K562 (cell line): ENCODE results near the gene FAM110D. TPM values are rescaled to one million over a fixed set of nuclear protein-coding genes. Genes with fewer than 3 reads are reported as not detected.

Experiments used
- ATAC-seq: fragments of 200-7000 bp; cut with Tn5 transposase; 3 replicates; pipeline ENCODE4 v1.9.1; 2020; ENCODE audit warnings: moderate library complexity
- BruUV-seq: library from RNA; stranded (reverse); fragments of 400-500 nt; replicated peaks from 2 replicates; lab custom pipeline; 2021; lab: Mats Ljungman, UMichigan
- CTCF ChIA-PET: fragments of 300-600 bp; formaldehyde crosslinking; extraction: SDS; loops from one replicate; lab custom pipeline; 2021; ENCODE audit warnings: low intra/inter-chr PET ratio; lab: Yijun Ruan, JAX
- POLR2A ChIA-PET: fragments of 300-600, 350-650 bp; sonication (Branson Sonifier 250); formaldehyde crosslinking; extraction: SDS; loops from one replicate; lab custom pipeline; 2021; ENCODE audit warnings: antibody characterized with exemption, inconsistent platforms; lab: Yijun Ruan, JAX
- DNase-seq, 4 experiments: peaks; one replicate each; pipeline versions ENCODE4 v3.0.0 to v3.0.0-alpha.2; 2011 to 2018; ENCODE audit warnings: low spot score in 3 of 4, mixed read lengths in 3 of 4; ENCODE audit errors: extremely low read depth in 1 of 4
- FAIRE-seq: peaks from 2 replicates; lab custom pipeline; 2011; peaks lifted over from hg19 to GRCh38; lab: Jason Lieb, UNC
- H2AFZ ChIP-seq: 2 replicates; pipeline ENCODE4 v1.6.0; 2011; ENCODE audit warnings: low read depth, low read length, control low read depth, inconsistent platforms
- H3K27ac ChIP-seq: fragments of 200-600 bp; 3 replicates; pipeline ENCODE4 v1.8.0; 2011; ENCODE audit warnings: low read depth, mild to moderate bottlenecking, control low read depth, inconsistent platforms, low read length, moderate library complexity, mixed read lengths; ENCODE audit errors: extremely low read depth
- H3K27me3 ChIP-seq, 2 experiments: fragments of 300-600 bp in 1 of 2; 2 replicates in 1 of 2; 3 replicates in 1 of 2; pipeline versions ENCODE4 v1.6.0 to v1.8.0; 2011; ENCODE audit warnings: inconsistent platforms in 2 of 2, low read length in 2 of 2, mild to moderate bottlenecking in 1 of 2, mixed read lengths in 1 of 2, moderate library complexity in 1 of 2; ENCODE audit not compliant: control insufficient read depth in 2 of 2, insufficient read depth in 2 of 2
- H3K36me3 ChIP-seq: fragments of 300-600 bp; 3 replicates; pipeline ENCODE4 v1.8.0; 2011; ENCODE audit warnings: mild to moderate bottlenecking, low read length, inconsistent platforms; ENCODE audit not compliant: control insufficient read depth, insufficient read depth
- H3K4me1 ChIP-seq, 2 experiments: fragments of 200-600 bp in 1 of 2; replicated peaks in 1 of 2; 2 replicates in 1 of 2; 3 replicates in 1 of 2; pipeline versions ENCODE4 v1.5.1 to v1.8.0; 2011; ENCODE audit warnings: inconsistent platforms in 2 of 2, low read length in 2 of 2, mild to moderate bottlenecking in 1 of 2, mixed read lengths in 1 of 2, moderate library complexity in 1 of 2; ENCODE audit not compliant: control insufficient read depth in 2 of 2, insufficient read depth in 2 of 2
- H3K4me2 ChIP-seq: 2 replicates; pipeline ENCODE4 v1.6.1; 2011; ENCODE audit warnings: low read length, control low read depth, inconsistent platforms, mixed read lengths; ENCODE audit not compliant: insufficient read depth
- H3K4me3 ChIP-seq: fragments of 200-600 bp; sonication (generic), shearing (Covaris generic); 2 replicates; pipeline ENCODE4 v1.5.1; 2016; ENCODE audit warnings: control low read depth, inconsistent platforms
- H3K79me2 ChIP-seq: fragments of 200-600 bp; 3 replicates; pipeline ENCODE4 v1.8.0; 2011; ENCODE audit warnings: low read length, inconsistent platforms; ENCODE audit not compliant: control insufficient read depth, insufficient read depth
- H3K9ac ChIP-seq, 2 experiments: 2 replicates each; pipeline versions ENCODE4 v1.6.0 to v1.6.1; 2011; ENCODE audit warnings: low read depth in 2 of 2, low read length in 2 of 2, control low read depth in 1 of 2, inconsistent platforms in 1 of 2, mild to moderate bottlenecking in 1 of 2, mixed read lengths in 1 of 2; ENCODE audit not compliant: insufficient read depth in 1 of 2
- H3K9me1 ChIP-seq: one replicate; pipeline ENCODE4 v1.6.0; 2011; ENCODE audit warnings: inconsistent platforms, mild to moderate bottlenecking, low read length, moderate library complexity; ENCODE audit not compliant: control insufficient read depth, insufficient read depth
- H3K9me3 ChIP-seq: replicated peaks from 2 replicates; pipeline ENCODE4 v1.5.1; 2011; ENCODE audit warnings: low read depth, low read length, inconsistent platforms; ENCODE audit not compliant: control insufficient read depth, insufficient read depth
- H4K20me1 ChIP-seq: replicated peaks from 2 replicates; pipeline ENCODE4 v1.6.1; 2011; ENCODE audit warnings: low read length, inconsistent platforms, mixed read lengths; ENCODE audit not compliant: control insufficient read depth, insufficient read depth
- AFF1 ChIP-seq, 2 experiments: fragments of 450-650 bp; IDR thresholded peaks; 2 replicates each; pipeline ENCODE4 v1.6.1; 2018; ENCODE audit warnings: mild to moderate bottlenecking in 2 of 2, low read depth in 1 of 2; ENCODE audit not compliant: partially characterized antibody in 2 of 2
- BRD4 ChIP-seq: fragments of 200-600 bp; sonication (generic); IDR thresholded peaks from 2 replicates; pipeline ENCODE4 v1.6.1; 2017; ENCODE audit warnings: inconsistent platforms
- EWSR1 ChIP-seq: fragments of 450-650 bp; IDR thresholded peaks from 2 replicates; pipeline ENCODE4 v1.6.1; 2018; ENCODE audit warnings: borderline replicate concordance, mild to moderate bottlenecking, low read depth, moderate library complexity; ENCODE audit not compliant: partially characterized antibody
- FOXA3 ChIP-seq, 2 experiments: fragments of 450-650 bp in 1 of 2; sonication (generic) in 1 of 2; formaldehyde crosslinking; IDR thresholded peaks in 1 of 2; conservative IDR thresholded peaks in 1 of 2; 2 replicates each; pipeline versions ENCODE4 v1.4.0 to v1.8.0; 2020 to 2022; ENCODE audit warnings: mild to moderate bottlenecking in 2 of 2, missing genetic modification reagents in 1 of 2
- GATA2 ChIP-seq: sonication (generic); formaldehyde crosslinking; IDR thresholded peaks from 2 replicates; pipeline ENCODE4 v1.4.0; 2020; ENCODE audit warnings: mild to moderate bottlenecking, missing genetic modification reagents
- GATAD2A ChIP-seq: fragments of 450-650 bp; IDR thresholded peaks from 2 replicates; pipeline ENCODE4 v1.6.1; 2017
- HCFC1 ChIP-seq: IDR thresholded peaks from 2 replicates; pipeline ENCODE4 v1.6.1; 2012; ENCODE audit warnings: low read depth, low read length, improper control_type of control experiment
- HNRNPUL1 ChIP-seq: fragments of 200-400 bp; formaldehyde crosslinking; IDR thresholded peaks from 2 replicates; pipeline ENCODE4 v1.6.1; 2017; ENCODE audit warnings: low read length
- LARP7 ChIP-seq: fragments of 450-650 bp; IDR thresholded peaks from 2 replicates; pipeline ENCODE4 v1.6.1; 2016
- PRMT5 ChIP-seq: sonication (generic); formaldehyde crosslinking; IDR thresholded peaks from 2 replicates; pipeline ENCODE4 v1.5.0; 2020; ENCODE audit warnings: missing genetic modification reagents
- ZNF197 ChIP-seq: fragments of 200-800 bp; sonication (Bioruptor generic); IDR thresholded peaks from 2 replicates; pipeline ENCODE4 v1.6.1; 2016; ENCODE audit warnings: low read depth, missing genetic modification characterization, missing compliant biosample characterization
- ZNF57 ChIP-seq: fragments of 450-650 bp; formaldehyde crosslinking; IDR thresholded peaks from 2 replicates; pipeline ENCODE4 v1.4.0; 2020; ENCODE audit warnings: mild to moderate bottlenecking, moderate library complexity
- ZNF75A ChIP-seq: fragments of 450-650 bp; formaldehyde crosslinking; IDR thresholded peaks from 2 replicates; pipeline ENCODE4 v1.4.0; 2020; ENCODE audit warnings: mild to moderate bottlenecking
- WGBS: fragments of 100-300 bp; shearing (Covaris generic); methylation state at CpG from one replicate; pipeline ENCODE4 v1.1.6; 2016; ENCODE audit warnings: low coverage, mixed read lengths; ENCODE audit not compliant: insufficient coverage; ENCODE audit errors: missing lambda C conversion rate; 5-methylcytosine and 5-hydroxymethylcytosine counted together
- in situ Hi-C: fragments of 300-500 bp; cut with MboI; formaldehyde crosslinking; loops from 4 replicates; pipeline ENCODE4 v1.15.0; 2018; ENCODE audit warnings: inconsistent platforms, mixed read lengths
- intact Hi-C: fragments of 100-400 bp; cut with micrococcal nuclease; formaldehyde crosslinking; loops from 2 replicates; pipeline ENCODE4 v1.14.2; 2022
- polyA plus RNA-seq, 8 experiments: library from polyadenylated mRNA; depleted of rRNA in 4 of 8; stranded (reverse) in 5 of 8; unstranded in 3 of 8; fragments of >200 nt; fragmentation: Nextera tagmentation in 2 of 8; fragmentation: Illumina TruSeq in 1 of 8; extraction: Ambion mirVana in 2 of 8; extraction: Trizol in 1 of 8; gene quantifications; 2 replicates each; pipeline versions ENCODE4 v1.2.1 to v1.2.3, GENCODE V29; 2011 to 2014; ENCODE audit warnings: inconsistent platforms in 1 of 8, missing spikeins in 1 of 8
- total RNA-seq, 7 experiments: library from RNA; depleted of rRNA in 6 of 7; stranded (reverse); fragments of >200 nt in 6 of 7; fragmentation: Illumina TruSeq in 2 of 7; extraction: Trizol in 2 of 7; gene quantifications; 2 replicates each; pipeline versions ENCODE4 v1.2.1 to v1.2.3, GENCODE V29; 2011 to 2021; ENCODE audit warnings: low replicate concordance in 1 of 7
- TF ChIP-seq, protein P1 (sequence below): fragments of 450-650 bp; IDR thresholded peaks from 2 replicates; pipeline ENCODE4 v1.6.1; 2018; ENCODE audit not compliant: partially characterized antibody

The FAM110D gene
- total and polyA plus RNA-seq, 9 of the 15 experiments (the other 6 are each of a cell fraction or from before 2014, with no cell fraction given) = 0.04 to 1.1 (median 0.33) TPM

DNA sequence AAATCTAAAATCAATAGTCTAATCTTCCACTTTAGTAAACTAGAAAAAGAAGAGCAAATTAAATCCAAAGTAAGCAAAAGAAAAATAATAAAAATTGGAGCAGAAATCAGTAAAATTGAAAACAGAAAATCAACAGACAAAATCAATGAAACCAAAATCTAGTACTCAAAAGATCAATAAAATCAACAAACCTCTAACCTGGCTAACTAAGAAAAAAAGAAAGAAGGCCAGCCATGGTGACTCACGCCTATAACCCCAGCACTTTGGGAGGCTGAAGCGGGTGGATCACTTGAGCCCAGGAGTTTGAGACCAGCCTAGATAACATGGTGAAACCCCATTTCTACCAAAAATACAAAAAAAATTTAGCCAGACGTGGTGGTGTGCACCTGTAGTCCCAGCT, 24.4 kb upstream of the FAM110D start (continued):
- TF ChIP-seq ZNF197 (CRISPR knock-in tag) = no peak
- no peak for TF ChIP-seq GATA2 (CRISPR knock-in tag)
- no peak for TF ChIP-seq HNRNPUL1
- no peak for TF ChIP-seq BRD4
- no peak for TF ChIP-seq GATAD2A

- peak; percentile 80 for ATAC-seq
- no peaks in the 10 kb centered on the region for H3K27me3 ChIP-seq
- peak in 3 of 4 experiments; percentile 46 to 67 (median 55) for DNase-seq
- peak overlapping the region; percentile 90 for H2AFZ ChIP-seq
- peak overlapping the region; percentile 74 for H3K27ac ChIP-seq
- no TSS peak for BruUV-seq
- no peaks in the 10 kb centered on the region for H3K9me1 ChIP-seq
- intact Hi-C loops = no loop called here
- peak overlapping the region in 1 of 2 experiments; percentile 49; a peak in 2 of 4 replicates for H3K9ac ChIP-seq
- H3K36me3 ChIP-seq = no peaks in the 10 kb centered on the region
- in situ Hi-C loops = no loop called here
- no peaks in the 10 kb centered on the region for H3K9me3 ChIP-seq
- peak; percentile 84 for FAIRE-seq
- H3K79me2 ChIP-seq = no peaks in the 10 kb centered on the region
- no peak overlapping the region for H3K4me3 ChIP-seq
- H3K4me1 ChIP-seq = peaks cover 14 to 23% of the 10 kb centered on the region in 2 experiments; a peak in 4 of 5 replicates
- 17% methylated on average over 3 of the region's 3 CpGs for WGBS
- H4K20me1 ChIP-seq = no peaks in the 10 kb centered on the region
- CTCF ChIA-PET = no interaction called here
- POLR2A ChIA-PET = interaction anchor here (0.9 to 9.1 kb wide), 11 partner anchors 9 to 103 kb away, joined by 3 to 237 read pairs (median 4); partner anchors contain the start of gene PDIK1L
- H3K4me2 ChIP-seq = peak overlapping the region; percentile 49
- peak in 1 of 2 experiments; percentile 43; a peak in 1 of 4 replicates for TF ChIP-seq FOXA3 (CRISPR knock-in tag; conservative IDR thresholded peaks at IDR 0.05 in 1 of 2, IDR thresholded peaks at IDR 0.05 in 1 of 2)
- TF ChIP-seq LARP7 = peak; percentile 76; the same call in 1 of the 2 replicates
- no peak for TF ChIP-seq EWSR1
- no peak for TF ChIP-seq ZNF57 (CRISPR knock-in tag)
- TF ChIP-seq ZNF75A (CRISPR knock-in tag) = no peak
- TF ChIP-seq, protein P1, sequence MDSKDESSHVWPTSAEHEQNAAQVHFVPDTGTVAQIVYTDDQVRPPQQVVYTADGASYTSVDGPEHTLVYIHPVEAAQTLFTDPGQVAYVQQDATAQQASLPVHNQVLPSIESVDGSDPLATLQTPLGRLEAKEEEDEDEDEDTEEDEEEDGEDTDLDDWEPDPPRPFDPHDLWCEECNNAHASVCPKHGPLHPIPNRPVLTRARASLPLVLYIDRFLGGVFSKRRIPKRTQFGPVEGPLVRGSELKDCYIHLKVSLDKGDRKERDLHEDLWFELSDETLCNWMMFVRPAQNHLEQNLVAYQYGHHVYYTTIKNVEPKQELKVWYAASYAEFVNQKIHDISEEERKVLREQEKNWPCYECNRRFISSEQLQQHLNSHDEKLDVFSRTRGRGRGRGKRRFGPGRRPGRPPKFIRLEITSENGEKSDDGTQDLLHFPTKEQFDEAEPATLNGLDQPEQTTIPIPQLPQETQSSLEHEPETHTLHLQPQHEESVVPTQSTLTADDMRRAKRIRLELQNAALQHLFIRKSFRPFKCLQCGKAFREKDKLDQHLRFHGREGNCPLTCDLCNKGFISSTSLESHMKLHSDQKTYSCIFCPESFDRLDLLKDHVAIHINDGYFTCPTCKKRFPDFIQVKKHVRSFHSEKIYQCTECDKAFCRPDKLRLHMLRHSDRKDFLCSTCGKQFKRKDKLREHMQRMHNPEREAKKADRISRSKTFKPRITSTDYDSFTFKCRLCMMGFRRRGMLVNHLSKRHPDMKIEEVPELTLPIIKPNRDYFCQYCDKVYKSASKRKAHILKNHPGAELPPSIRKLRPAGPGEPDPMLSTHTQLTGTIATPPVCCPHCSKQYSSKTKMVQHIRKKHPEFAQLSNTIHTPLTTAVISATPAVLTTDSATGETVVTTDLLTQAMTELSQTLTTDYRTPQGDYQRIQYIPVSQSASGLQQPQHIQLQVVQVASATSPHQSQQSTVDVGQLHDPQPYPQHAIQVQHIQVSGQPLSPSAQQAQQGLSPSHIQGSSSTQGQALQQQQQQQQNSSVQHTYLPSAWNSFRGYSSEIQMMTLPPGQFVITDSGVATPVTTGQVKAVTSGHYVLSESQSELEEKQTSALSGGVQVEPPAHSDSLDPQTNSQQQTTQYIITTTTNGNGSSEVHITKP = peak; percentile 99
- peak in 1 of 2 experiments; percentile 74 for TF ChIP-seq AFF1 (IDR thresholded peaks at IDR 0.05; ENCODE audit: low read depth in 1 of 2, partially characterized antibody in 2 of 2)
- no peak for TF ChIP-seq PRMT5 (CRISPR knock-in tag)
- no peak for TF ChIP-seq HCFC1
These were observed 19.8 kb upstream of the FAM110D start for GRCh38 chr1:26138974-26139558.
